ENCODE data around the gene HAND1. TPM values are rescaled to one million over a fixed set of nuclear protein-coding genes. Genes with fewer than 3 reads are reported as not detected.
"Not testable (repeated sequence)": the region's sequence is repeated elsewhere in the genome, so short reads cannot be mapped to it uniquely, and the experiment has no call there.

The HAND1 gene
- total and polyA plus RNA-seq, 9 of the 15 experiments (the other 6 are each of a cell fraction or from before 2014, with no cell fraction given): not detected

- TF ChIP-seq MAZ (CRISPR knock-in tag; conservative IDR thresholded peaks at IDR 0.05 in 1 of 2, IDR thresholded peaks at IDR 0.05 in 1 of 2) (no peak), CGGBP1 (CRISPR knock-in tag; IDR thresholded peaks at IDR 0.05) (no peak), SNRNP70 (optimal IDR thresholded peaks at IDR 0.05; ENCODE audit: low read depth, low read length) (no peak), ZNF174 (CRISPR knock-in tag; IDR thresholded peaks at IDR 0.05) (no peak), MBD2 (IDR thresholded peaks at IDR 0.05; ENCODE audit: borderline replicate concordance, low read depth) (no peak), FOXJ2 (tag; IDR thresholded peaks at IDR 0.05) (no peak), CBX5 (IDR thresholded peaks at IDR 0.05; ENCODE audit: borderline replicate concordance, low read depth) (no peak), CBFA2T2 (conservative IDR thresholded peaks at IDR 0.05) (no peak), ZC3H8 (IDR thresholded peaks at IDR 0.05) (no peak)
These were observed 38.4 kb upstream of the HAND1 start (continued) for GRCh38 chr5:154516475-154516874.

- ATAC-seq; CTCF ChIA-PET (ENCODE audit: low intra/inter-chr PET ratio); H4K20me1 ChIP-seq (replicated peaks; ENCODE audit: control insufficient read depth, insufficient read depth, low read length); in situ Hi-C loops (cut with MboI); H3K79me2 ChIP-seq (ENCODE audit: control insufficient read depth, insufficient read depth, low read length); BruUV-seq (replicated peaks); H2AFZ ChIP-seq (ENCODE audit: low read depth, low read length); H3K9ac ChIP-seq (ENCODE audit: insufficient read depth in 1 of 2, low read depth in 2 of 2, low read length in 2 of 2); H3K27ac ChIP-seq (ENCODE audit: extremely low read depth, low read depth, low read length); H3K36me3 ChIP-seq (ENCODE audit: control insufficient read depth, insufficient read depth, low read length); FAIRE-seq; H3K9me1 ChIP-seq (ENCODE audit: control insufficient read depth, insufficient read depth, low read length); H3K9me3 ChIP-seq (replicated peaks; ENCODE audit: control insufficient read depth, insufficient read depth, low read depth, low read length); DNase-seq (ENCODE audit: extremely low read depth in 1 of 4, low spot score in 3 of 4); intact Hi-C loops (cut with micrococcal nuclease); H3K4me2 ChIP-seq (ENCODE audit: insufficient read depth, low read length); H3K4me3 ChIP-seq: not testable (repeated sequence)
- 13% methylated on average over 6 of the region's 6 CpGs for WGBS (ENCODE audit: insufficient coverage, low coverage, missing lambda C conversion rate)
- Histone ChIP-seq H3K4me1 (replicated peaks in 1 of 2; ENCODE audit: control insufficient read depth in 2 of 2, insufficient read depth in 2 of 2, low read length in 2 of 2) (peaks cover 0 to 16% of the 10 kb centered on the region in 2 experiments; a peak in 4 of 5 replicates), H3K27me3 (ENCODE audit: control insufficient read depth in 2 of 2, insufficient read depth in 2 of 2, low read length in 2 of 2) (peaks cover 9 to 23% of the 10 kb centered on the region in 2 experiments; a peak in 4 of 5 replicates)
- POLR2A ChIA-PET: interaction anchor here (1.4 kb wide), 1 partner anchor 8 kb away, joined by 4 read pairs; no protein-coding TSS in a partner anchor
These were observed 37.5 kb upstream of the HAND1 start for GRCh38 chr5:154515488-154515887.
